ENCODE data around the gene RANBP6.
"Not testable (repeated sequence)": the region's sequence is repeated elsewhere in the genome, so short reads cannot be mapped to it uniquely, and the experiment has no call there.

The RANBP6 gene

GRCh38 chr9:6029604-6030274 is 14.3 kb upstream of the RANBP6 start:
- TF ChIP-seq ZFX (IDR thresholded peaks at IDR 0.05) (no peak), CTCF (conservative IDR thresholded peaks at IDR 0.05) (no peak)
- H3K27ac ChIP-seq = no peak overlapping the region

- TF ChIP-seq CTCF (conservative IDR thresholded peaks at IDR 0.05) = peak; percentile 80
- no peak for TF ChIP-seq ZFX (IDR thresholded peaks at IDR 0.05)
- H3K27ac ChIP-seq = no peak overlapping the region
Measured at GRCh38 chr9:6024035-6024554, 8.7 kb upstream of the RANBP6 start.

DNA sequence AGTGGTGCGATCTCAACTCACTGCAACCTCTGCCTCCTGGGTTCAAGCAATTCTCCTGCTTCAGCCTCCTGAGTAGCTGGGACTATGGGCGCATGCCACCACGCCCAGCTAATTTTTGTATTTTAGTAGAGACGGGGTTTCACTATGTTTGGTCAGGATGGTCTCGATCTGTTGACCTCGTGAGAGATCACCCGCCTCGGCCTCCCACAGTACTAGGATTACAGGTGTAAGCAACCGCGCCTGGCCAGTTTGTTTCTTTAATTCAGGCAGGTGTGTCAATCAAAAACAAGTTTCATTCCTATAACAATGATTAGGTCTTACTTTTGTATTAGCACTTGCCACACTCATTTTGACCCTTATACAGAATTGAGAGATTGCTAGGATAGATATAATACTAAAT is 1.6 kb upstream of the RANBP6 start:
- not testable (repeated sequence) for H3K27ac ChIP-seq

GRCh38 chr9:6014670-6015270 is 654 bp downstream of the RANBP6 start:
- no peak for TF ChIP-seq CTCF (conservative IDR thresholded peaks at IDR 0.05)
- TF ChIP-seq ZFX (IDR thresholded peaks at IDR 0.05) = no peak
- H3K27ac ChIP-seq = peak overlapping the region; percentile 70

GRCh38 chr9:6008169-6008979 is 7.0 kb downstream of the RANBP6 start:
- H3K27ac ChIP-seq = peak overlapping the region; percentile 85
- peak; percentile 67 for TF ChIP-seq ZFX (IDR thresholded peaks at IDR 0.05)
- TF ChIP-seq CTCF (conservative IDR thresholded peaks at IDR 0.05) = no peak

DNA sequence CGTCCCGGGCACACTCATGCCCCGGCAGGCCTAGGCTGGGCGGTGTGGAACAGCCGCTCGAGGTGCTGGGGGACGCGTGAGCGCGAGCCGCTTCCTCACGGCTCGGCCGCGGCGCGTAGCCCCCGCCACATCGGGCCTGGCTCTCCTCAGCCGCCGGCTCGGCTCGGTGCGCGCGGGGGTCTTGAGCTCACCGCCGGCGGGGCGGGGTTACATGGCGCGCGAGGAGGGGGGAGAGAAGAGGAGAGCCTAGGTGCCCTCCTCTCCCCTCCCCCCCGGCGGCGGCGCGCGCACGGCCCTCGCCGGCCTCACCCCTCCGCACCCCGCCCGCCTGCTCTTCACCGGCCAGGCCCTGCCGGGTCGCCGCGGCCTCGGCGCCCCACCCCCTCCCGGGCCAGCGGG is 7.7 kb downstream of the RANBP6 start:
- TF ChIP-seq ZFX (IDR thresholded peaks at IDR 0.05) (peak; percentile 76), CTCF (conservative IDR thresholded peaks at IDR 0.05) (no peak)

DNA sequence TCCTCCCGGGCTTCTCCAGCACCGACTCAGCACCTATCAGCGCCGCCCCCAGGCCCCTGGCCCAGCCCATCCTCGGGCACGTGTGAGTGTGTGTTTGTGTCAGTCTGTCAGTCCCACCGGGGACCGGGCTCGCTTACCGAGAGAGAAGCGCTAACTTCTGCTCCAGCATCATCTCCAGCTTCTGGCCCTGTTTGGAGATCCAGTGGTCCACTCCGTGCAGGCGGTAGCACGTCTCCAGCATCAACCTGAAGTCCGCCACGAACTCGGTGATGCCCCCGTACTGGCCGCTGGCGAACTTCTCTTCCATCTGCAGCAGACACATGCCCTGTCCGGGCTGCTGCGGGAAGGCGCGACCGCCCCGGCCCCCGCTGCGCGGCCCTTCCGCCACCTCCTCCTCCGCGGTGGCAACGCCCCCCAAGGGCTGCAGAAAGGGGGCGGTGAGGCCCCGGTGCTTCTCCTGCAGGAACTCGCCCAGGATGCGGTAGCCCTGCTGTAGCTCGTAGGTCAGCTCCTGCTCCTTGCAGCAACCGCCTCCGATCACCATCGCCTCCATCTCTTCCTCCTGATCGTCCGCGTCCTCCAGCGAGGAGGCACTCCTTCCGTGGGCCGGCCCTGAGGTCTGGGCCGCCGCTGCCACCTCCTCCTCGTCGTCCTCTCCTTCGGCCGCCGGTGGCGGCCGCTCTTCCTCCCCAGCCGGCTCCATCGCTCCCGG is 8.2 kb downstream of the RANBP6 start:
- TF ChIP-seq CTCF (conservative IDR thresholded peaks at IDR 0.05) = no peak
- TF ChIP-seq ZFX (IDR thresholded peaks at IDR 0.05) = no peak
- peak overlapping the region; percentile 85 for H3K27ac ChIP-seq

More for the DNA sequence above, 7.7 kb downstream of the RANBP6 start:
- peak overlapping the region; percentile 85 for H3K27ac ChIP-seq

Data from C4-2B (cell line).